ENCODE data around the gene BCKDHB. TPM values are rescaled to one million over a fixed set of nuclear protein-coding genes. Genes with fewer than 3 reads are reported as not detected.

BCKDHB gene
- polyA plus RNA-seq, 3 donors = 29.0 to 36.3 (median 32.9) TPM

DNA sequence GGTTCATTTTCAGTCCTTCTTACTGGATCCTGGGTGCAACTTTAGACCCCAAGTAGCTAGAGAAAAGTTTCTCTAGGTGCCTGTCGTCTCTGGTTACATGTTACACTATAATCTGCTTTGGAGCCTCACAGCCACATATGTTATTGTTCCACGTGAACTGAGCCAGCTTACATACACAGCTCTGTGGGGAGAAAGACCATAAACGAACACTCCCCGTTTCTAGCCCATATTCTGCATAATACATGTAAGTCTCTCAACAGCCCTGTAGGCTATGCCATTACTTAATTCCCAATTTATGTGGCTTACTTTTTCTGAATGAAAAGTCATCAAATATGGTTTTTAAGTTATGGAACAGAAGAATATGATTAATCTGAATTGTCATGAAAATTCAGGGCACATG lies 233.8 kb downstream of the BCKDHB start:
- no peak for DNase-seq (ENCODE audit: extremely low read depth in 1 of 11, low read depth in 9 of 11, low spot score in 4 of 11)

- peak in 5 of 11 donors; percentile 12 to 31 (median 26) for DNase-seq (ENCODE audit: extremely low read depth in 1 of 11, low read depth in 9 of 11, low spot score in 4 of 11)
These were observed 234.2 kb downstream of the BCKDHB start for GRCh38 chr6:80340686-80341085.

DNA sequence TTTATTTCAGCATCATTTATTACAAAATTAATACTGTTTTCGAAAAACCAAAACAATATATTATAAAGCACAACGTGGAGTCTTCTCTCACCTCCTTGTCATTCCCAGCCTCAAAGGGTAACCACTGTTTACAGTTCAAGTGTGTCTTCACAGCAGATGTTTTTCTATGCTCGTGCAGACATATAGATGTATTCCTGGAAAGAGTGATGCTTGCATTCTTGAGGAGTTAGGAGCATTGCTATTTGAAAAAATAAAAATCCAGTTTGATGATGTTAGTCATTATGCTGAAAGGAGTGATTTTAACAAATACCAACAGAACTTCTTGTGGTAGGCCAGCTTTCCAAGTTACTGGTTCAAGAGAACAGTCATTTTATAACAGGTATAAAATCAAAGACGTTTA lies 234.9 kb downstream of the BCKDHB start:
- no peak for DNase-seq (ENCODE audit: extremely low read depth in 1 of 11, low read depth in 9 of 11, low spot score in 4 of 11)

GRCh38 chr6:80343511-80343910 lies 237.0 kb downstream of the BCKDHB start:
- no peak for DNase-seq (ENCODE audit: extremely low read depth in 1 of 11, low read depth in 9 of 11, low spot score in 4 of 11)

GRCh38 chr6:80347101-80347500 lies 240.6 kb downstream of the BCKDHB start:
- no peak for DNase-seq (ENCODE audit: extremely low read depth in 1 of 11, low read depth in 9 of 11, low spot score in 4 of 11)

DNA sequence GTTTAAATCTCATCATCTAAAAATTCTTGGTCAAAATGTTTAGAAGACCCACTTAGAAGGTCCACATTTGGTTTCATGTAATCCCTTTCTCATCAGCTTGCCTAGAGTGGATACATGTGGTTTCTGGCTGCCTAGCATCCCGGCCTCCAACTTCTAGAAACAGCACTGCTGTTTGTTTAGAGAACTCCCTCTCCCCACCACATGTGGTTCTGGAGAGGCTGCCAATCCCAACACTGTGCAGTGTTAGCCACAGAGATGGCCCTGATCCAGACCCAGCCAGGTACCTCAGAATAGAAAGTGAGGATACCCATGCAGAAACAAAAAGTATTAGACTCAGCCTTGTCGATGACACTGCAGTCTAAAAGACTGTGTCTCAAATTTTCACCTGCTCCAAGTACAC lies 241.8 kb downstream of the BCKDHB start:
- no peak for DNase-seq (ENCODE audit: extremely low read depth in 1 of 11, low read depth in 9 of 11, low spot score in 4 of 11)

GRCh38 chr6:80356000-80356399 lies 249.5 kb downstream of the BCKDHB start:
- no peak for DNase-seq (ENCODE audit: extremely low read depth in 1 of 11, low read depth in 9 of 11, low spot score in 4 of 11)

DNA sequence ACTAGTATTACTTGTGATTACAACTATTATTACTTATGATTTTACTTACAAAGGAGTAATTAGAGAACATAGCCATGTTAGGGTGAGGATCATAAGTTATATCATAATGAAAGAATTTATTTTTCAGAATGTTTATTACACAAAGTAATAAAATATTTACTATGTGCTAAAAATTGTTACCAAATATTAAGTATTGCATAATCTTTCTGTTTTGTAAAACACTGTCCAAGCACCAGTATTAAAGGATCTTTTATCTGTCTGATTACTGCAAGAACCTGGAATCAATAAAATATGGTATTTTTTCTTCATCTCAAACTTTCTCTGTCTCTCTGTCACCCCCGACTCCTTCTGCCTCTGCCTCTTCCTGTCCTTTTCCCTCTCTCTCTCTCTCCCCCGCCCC lies 250.1 kb downstream of the BCKDHB start:
- DNase-seq (ENCODE audit: extremely low read depth in 1 of 11, low read depth in 9 of 11, low spot score in 4 of 11) = no peak

DNA sequence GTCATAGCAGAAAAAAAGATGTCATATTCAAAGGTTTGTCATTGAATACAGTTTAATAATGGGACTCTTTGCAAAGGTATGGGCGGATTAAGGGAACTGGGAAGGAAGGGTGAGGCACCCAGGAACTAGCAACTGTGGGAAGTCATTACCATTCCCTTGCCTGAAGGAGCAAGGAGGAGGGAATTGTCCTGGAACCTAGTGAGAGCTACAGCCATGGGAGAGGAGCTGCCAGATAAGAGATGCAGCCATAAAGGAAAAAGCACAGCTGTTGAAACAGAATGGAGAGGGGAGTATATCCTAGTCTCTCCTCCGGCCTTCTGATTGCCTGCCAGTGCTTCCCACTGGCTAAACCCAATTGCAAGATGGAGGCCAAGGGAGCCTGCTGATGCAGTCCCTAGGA lies 250.6 kb downstream of the BCKDHB start:
- DNase-seq (ENCODE audit: extremely low read depth in 1 of 11, low read depth in 9 of 11, low spot score in 4 of 11) = no peak

GRCh38 chr6:80357674-80358073 lies 251.2 kb downstream of the BCKDHB start:
- DNase-seq (ENCODE audit: extremely low read depth in 1 of 11, low read depth in 9 of 11, low spot score in 4 of 11) = no peak

GRCh38 chr6:80363501-80364122 lies 257.1 kb downstream of the BCKDHB start:
- DNase-seq (ENCODE audit: extremely low read depth in 1 of 11, low read depth in 9 of 11, low spot score in 4 of 11) = no peak

GRCh38 chr6:80364149-80364548 lies 257.7 kb downstream of the BCKDHB start:
- DNase-seq (ENCODE audit: extremely low read depth in 1 of 11, low read depth in 9 of 11, low spot score in 4 of 11) = no peak

DNA sequence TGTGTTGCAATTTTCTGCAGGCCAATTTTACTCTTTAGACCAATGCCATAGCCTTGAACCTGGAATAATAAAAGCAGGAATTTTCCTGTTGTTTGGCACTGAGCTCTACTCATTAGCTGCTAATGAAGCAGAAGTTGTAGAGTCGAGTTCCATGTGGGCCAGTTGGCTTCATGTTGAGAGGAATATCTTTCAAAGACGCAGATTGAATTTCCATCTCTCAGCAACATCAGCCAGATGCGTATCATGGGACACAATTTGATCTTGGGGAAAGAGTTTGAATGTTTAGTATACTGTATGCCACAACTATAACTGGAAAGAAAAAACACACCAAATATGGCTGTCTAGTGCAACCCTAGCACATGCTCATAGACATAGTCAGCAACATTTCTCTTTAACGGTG lies 259.6 kb downstream of the BCKDHB start:
- no peak for DNase-seq (ENCODE audit: extremely low read depth in 1 of 11, low read depth in 9 of 11, low spot score in 4 of 11)

GRCh38 chr6:80366714-80367113 lies 260.2 kb downstream of the BCKDHB start:
- DNase-seq (ENCODE audit: extremely low read depth in 1 of 11, low read depth in 9 of 11, low spot score in 4 of 11) = peak in 1 of 11 donors; percentile 8

DNA sequence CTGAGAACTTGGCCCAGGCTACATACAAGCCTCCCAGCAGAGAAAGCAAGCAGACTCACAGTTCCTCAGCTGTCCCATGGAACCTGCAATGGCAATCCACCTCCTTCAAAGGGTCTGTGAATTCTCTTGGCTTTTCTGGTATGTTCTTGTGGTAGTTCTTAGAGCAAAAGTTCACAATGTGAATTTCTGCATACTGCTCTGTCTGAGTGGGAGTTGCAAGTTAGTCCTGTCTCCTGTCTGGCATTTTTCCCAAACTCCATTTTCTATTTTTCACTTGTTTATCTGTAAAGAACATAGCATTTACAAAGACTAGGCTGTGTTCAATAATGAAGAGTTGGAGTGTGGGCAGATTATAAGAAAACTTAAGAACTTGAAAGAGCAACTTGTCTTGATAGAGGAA lies 269.9 kb downstream of the BCKDHB start:
- DNase-seq (ENCODE audit: extremely low read depth in 1 of 11, low read depth in 9 of 11, low spot score in 4 of 11) = no peak

DNA sequence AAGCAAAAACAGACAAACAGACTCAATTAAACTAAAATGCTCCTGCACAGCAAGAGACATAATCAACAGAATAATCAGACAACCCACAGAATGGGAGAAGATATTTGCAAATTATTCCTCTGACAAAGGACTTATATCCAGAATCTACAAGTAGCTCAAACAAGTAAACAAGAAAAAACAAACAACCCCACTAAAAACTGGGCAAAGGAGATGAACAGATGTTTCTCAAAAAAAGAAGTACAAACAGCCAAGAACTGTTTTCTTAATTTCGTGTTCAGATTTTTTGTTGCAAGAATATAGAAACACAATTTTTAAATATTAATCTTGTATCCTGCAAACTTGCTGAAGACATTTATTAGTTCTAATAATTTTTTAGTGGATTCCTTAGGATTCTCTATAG lies 274.1 kb downstream of the BCKDHB start:
- no peak for DNase-seq (ENCODE audit: extremely low read depth in 1 of 11, low read depth in 9 of 11, low spot score in 4 of 11)

- DNase-seq (ENCODE audit: extremely low read depth in 1 of 11, low read depth in 9 of 11, low spot score in 4 of 11) = peak; percentile 31 to 71 (median 56)
These were observed 276.3 kb downstream of the BCKDHB start for GRCh38 chr6:80382811-80383210.

GRCh38 chr6:80388507-80388906 lies 282.0 kb downstream of the BCKDHB start:
- DNase-seq (ENCODE audit: extremely low read depth in 1 of 11, low read depth in 9 of 11, low spot score in 4 of 11) = no peak

All from renal cortex interstitium (tissue), 11 donors.